Pulmonary artery endothelial cell (primary cell): Measurements from ENCODE around the gene ADCK1. TPM values are rescaled to one million over a fixed set of nuclear protein-coding genes. Genes with fewer than 3 reads are reported as not detected.
"Not testable (repeated sequence)": the region's sequence is repeated elsewhere in the genome, so short reads cannot be mapped to it uniquely, and the experiment has no call there.

ENCODE experiments used
- DNase-seq: peaks from one replicate; pipeline ENCODE4 v3.0.0-alpha.2; 2011; ENCODE audit warnings: low read depth, low spot score
- total RNA-seq: library from RNA; depleted of rRNA; stranded (reverse); fragments of >200 nt; gene quantifications from 2 replicates; pipeline ENCODE4 v1.2.3, GENCODE V29; 2014

ADCK1 gene
- total RNA-seq, 1 donor from 2014 or later: 2.9 TPM

DNA sequence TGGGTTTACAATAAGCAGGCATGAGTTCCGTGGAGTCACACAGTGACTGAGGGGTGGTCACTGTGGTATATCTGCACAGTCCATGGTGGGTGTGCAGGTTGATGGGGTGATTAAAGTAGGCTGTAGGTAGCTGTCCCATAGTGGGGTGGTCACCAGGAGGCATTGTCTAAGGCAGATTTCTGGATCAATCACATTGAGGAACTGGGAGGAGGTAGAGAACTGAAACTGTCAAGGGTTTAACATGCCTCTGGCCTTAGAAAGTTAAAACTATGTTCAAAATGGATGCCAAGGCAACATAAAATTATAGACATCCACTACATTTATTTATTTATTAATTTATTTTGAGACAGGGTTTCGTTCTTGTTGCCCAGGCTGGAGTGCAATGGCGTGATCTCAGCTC, 8.3 kb downstream of the ADCK1 start:
- DNase-seq: no peak

GRCh38 chr14:77809011-77809410, 9.1 kb downstream of the ADCK1 start:
- no peak for DNase-seq

- DNase-seq: no peak
These were observed 12.1 kb downstream of the ADCK1 start for GRCh38 chr14:77812028-77812427.

GRCh38 chr14:77812682-77813081, 12.8 kb downstream of the ADCK1 start:
- not testable (repeated sequence) for DNase-seq

DNA sequence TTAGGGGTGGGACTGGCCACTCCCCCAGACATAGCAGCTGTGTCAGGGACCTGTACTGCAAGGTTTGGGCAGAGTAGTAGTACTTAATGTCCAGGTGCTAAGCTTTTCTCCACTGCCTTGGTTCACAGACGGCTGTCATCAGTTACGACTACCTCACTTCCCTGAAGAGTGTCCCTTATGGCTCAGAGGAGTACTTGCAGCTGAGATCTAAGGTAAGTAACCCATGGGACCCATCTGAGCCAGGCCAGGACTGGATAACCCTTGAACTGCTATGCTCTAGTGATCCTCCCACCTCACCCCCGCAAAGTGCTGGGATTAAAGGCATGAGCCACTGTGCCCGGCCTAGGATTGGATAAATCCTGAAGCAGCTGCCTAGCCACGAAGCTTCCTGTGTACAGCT, 22.4 kb downstream of the ADCK1 start:
- no peak for DNase-seq

- DNase-seq: no peak
These were observed 22.8 kb downstream of the ADCK1 start for GRCh38 chr14:77822741-77823140.

DNA sequence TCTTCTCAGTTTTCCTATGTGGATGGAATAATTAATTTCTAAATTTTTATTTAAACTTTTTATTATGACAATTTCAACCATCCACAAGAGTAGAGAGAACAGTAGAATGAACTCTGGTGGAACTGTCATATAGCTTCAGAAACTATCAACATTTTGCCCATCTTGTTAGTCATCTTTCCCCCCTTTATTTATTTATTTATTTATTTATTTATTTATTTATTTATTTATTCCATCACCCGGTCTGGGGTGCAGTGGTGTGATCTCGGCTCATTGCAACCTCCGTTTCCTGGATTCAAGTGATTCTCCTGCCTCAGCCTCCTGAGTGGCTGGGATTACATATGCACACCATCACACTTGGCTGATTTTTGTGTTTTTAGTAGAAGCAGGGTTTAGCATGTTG, 23.5 kb downstream of the ADCK1 start:
- DNase-seq: no peak

- no peak for DNase-seq
These were observed 26.1 kb downstream of the ADCK1 start for GRCh38 chr14:77825895-77826519.

DNA sequence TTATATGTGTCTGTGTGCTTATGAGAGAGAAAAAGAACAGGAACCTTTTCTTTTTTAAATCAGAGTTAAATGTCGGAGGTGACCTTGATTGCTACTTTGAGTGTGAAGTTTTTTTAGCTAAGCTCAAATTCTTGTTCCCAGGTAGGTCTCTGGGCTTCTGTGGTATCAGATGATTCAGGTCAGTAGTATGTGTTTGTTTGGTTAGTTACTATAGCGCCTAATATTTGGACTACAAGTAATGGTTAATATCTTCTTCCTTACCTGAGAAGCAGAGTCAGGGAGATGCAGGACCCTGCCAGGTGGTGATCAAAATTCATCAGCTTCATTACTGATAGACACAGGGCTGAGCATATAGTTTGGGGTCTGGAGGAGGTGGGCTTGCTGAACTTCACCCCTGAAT, 30.8 kb downstream of the ADCK1 start:
- DNase-seq: no peak

DNA sequence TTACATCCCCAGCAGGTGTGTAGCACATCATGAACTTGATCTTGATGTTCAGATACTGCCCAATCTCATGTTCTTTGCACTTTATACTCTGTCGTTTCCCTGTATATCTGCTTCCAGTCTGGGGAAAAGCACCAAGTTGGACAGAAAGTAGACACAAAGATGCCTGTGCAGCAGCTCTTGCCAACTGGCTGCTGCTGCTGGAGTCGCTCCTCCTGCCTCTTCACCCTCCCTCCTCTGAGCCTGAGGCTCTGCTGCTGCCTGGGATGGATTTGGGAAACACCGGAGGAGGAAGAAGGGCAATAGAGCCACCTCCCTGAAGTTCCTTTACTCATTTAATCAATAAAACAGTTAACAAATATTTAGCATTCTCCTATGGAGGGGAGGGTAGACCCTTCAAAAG, 32.4 kb downstream of the ADCK1 start:
- no peak for DNase-seq

GRCh38 chr14:77837926-77838325, 38.0 kb downstream of the ADCK1 start:
- no peak for DNase-seq

DNA sequence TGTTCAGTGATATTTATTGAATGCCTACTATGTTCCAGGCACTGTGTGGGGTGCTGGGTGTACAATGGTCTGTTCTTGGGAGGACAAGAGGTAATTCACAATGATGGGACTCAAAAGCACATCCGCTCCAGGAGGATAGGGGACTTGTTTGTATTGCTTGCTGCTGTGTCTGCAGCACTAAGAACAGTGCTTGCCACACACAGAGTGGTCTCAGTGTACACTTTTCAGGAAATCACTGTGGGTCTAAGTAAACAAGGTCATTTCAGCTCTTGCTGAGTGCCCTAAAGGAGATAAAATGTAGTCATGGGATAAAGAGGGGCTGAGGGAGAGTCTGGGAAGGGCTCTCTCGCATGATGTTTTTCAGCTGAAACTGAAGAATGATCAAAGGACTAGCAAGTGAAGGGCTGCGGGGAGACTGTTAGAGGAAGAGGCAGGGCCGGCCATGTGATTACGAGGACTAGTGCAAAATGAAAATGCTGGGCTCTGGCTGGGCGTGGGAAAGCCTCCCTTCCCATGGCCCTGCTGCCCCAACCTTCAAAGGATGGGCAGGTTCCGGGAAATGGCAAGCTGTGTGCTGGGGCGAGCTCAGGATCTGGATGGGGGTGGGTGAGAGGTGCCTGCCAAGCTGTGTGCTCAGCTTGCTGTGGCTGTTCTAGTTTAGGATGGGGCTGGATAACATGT, 39.1 kb downstream of the ADCK1 start:
- no peak for DNase-seq

DNA sequence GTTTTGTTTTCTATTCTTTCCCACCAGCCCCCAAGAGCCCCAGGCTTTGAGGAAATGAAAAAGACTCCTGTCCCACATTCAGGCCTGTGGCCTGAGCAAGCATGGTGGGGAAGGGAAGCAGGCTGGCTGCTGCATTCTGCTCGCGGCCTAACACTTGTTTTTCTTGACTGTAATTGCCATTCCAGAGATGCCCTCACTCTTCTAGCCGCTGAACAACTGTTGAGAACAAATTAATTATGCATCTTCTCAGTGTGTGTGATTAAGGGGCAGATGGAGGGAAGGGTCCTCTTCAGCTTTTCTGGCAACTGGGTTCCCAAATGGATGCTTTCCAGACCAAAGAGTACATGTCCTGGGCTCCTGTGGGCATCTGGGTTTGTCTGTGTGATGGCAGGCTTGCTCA, 43.3 kb downstream of the ADCK1 start:
- no peak for DNase-seq

- DNase-seq: no peak
These were observed 43.7 kb downstream of the ADCK1 start for GRCh38 chr14:77843651-77844050.

DNA sequence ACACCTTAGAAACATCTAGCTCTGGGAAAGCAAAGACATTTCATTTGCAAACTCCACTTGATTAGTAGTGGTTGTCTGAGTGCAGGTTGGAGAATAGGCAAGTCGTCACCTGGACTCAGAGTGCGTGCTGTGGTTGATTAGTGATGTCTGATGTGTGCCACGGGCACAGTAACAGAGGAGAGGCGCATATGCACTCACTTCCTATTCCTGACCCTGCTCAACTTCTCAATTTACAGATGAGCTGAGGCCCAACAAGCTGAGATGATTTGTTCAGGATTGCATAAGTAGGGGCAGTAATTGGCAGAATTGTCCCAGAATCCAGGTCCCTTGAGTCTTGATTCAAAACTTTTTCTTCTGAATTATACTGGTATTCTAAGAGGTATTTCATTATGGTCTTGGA, 44.9 kb downstream of the ADCK1 start:
- DNase-seq: no peak

DNA sequence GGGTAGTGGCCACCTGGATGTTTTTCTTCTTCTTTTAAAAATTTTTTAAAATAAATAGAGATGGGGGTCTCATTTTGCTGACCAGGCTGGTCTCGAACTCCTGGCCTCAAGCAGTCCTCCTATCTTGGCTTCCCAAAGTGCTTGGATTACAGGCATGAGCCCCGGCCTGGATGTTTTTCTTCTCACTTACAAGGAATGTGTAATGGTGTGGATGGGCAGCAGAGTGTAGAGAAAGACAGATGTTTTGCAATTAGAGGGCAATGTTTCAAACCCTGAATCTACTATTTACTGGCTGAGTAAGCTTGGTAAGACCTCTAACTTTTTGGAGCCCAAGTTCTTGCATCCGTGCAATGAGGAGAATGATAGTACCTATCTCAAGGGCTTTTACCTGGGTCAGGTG, 48.1 kb downstream of the ADCK1 start:
- DNase-seq: no peak

DNA sequence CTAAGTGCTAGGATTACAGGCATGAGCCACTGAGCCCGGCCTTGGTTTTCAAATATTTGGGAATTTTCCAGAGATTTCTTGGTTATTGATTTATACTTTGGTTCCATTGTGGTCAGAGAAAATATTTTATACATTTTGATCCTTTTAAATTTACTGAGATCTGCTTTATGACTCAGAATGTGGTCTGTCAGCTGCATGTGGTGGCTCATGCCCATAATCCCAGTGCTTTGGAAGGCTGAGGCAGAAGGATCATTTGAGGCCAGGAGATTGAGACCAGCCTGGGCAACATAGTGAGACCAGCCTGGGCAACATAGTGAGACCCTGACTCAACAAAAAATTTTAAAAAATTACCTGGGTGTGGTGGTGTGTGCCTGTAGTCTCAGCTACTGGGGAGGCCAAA, 49.8 kb downstream of the ADCK1 start:
- no peak for DNase-seq

DNA sequence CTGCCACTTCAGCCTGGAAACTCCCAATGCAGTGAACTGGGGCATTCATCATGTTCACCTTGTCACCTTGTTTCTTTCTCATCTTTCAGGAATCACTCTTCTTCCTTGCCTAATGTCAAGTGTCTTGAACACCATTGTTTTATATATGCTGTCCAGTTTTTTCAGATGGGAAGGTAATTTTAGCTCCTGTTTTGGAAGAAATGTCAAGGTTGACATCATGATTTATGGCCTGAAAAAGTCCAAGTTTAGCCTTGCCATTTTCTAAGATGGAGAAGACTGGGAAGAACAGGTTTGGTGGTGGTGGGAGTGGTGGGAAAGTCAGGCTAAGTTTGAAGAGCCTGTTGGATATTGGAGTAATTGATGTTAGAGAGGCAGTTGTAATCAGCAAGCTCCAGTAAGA, 54.0 kb downstream of the ADCK1 start:
- DNase-seq: no peak

DNA sequence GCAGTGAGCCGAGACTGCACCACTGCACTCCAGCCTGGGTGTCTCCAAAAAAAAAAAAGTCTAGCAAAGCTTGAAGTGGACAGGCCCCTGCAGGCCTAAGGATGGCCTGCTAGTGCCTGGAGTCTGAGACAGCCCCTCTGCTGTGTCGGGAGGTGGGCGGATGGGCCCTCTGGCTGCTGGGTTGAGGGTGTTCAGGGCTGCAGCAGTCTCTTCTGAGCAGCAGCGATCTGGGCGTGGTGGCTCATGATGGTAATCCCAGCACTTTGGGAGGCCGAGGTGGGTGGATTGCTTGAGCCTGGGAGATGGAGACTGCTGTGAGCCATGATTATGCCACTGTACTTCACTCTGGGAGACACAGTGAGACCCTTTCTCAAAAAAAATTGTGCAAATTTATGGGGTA, 57.0 kb downstream of the ADCK1 start:
- no peak for DNase-seq

GRCh38 chr14:77859934-77860570, 60.1 kb downstream of the ADCK1 start:
- no peak for DNase-seq

GRCh38 chr14:77861201-77861600, 61.3 kb downstream of the ADCK1 start:
- DNase-seq: no peak

- peak; percentile 7 for DNase-seq
These were observed 62.4 kb downstream of the ADCK1 start for GRCh38 chr14:77862154-77862786.

DNA sequence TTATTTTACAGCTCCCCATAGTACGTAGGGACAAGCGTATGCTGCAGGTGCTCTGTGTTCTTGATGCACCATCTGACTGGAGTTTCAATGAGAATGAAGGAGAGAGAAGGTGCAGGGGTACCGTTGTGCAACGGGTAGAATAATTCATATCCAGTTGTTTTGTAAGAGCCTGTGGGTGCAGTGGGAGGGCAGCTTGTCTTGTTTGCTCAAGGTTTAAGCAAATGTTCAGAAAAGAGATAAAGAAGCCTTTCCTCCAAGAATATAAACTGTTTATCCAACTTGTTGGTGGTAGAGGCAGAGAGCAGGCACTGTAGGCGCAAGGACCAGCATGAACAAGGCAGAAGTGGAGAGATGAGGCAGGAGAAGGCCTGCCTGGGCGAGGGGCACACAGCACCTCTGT, 64.2 kb downstream of the ADCK1 start:
- no peak for DNase-seq
